ENCODE data around the gene CREB3L4.

DNA sequence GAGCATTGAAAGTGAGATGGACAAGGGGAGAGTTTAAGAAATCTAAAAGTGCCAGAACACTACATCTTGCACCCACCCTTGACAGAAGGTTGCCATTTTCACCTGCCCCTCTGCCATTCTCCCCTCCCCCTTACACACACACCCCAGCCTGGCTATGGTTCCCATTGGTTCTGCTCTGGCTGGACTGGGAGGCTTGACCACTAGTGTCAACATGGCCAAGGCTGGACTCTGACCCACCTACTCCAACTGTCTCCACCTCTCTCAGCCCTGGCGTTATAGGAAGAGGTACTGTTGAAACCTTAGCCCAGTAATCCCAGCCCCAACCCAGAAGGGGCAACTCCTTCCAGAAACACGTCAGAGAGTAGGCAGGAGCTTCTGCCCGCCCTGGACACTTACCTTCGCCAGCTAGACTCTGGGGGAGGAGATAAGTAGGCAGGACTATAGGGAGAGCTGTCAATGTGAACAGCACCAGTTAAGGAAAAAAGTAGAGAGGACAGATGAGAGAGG lies 13.8 kb upstream of the CREB3L4 start:
- TF ChIP-seq, protein P1, sequence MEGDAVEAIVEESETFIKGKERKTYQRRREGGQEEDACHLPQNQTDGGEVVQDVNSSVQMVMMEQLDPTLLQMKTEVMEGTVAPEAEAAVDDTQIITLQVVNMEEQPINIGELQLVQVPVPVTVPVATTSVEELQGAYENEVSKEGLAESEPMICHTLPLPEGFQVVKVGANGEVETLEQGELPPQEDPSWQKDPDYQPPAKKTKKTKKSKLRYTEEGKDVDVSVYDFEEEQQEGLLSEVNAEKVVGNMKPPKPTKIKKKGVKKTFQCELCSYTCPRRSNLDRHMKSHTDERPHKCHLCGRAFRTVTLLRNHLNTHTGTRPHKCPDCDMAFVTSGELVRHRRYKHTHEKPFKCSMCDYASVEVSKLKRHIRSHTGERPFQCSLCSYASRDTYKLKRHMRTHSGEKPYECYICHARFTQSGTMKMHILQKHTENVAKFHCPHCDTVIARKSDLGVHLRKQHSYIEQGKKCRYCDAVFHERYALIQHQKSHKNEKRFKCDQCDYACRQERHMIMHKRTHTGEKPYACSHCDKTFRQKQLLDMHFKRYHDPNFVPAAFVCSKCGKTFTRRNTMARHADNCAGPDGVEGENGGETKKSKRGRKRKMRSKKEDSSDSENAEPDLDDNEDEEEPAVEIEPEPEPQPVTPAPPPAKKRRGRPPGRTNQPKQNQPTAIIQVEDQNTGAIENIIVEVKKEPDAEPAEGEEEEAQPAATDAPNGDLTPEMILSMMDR (IDR thresholded peaks at IDR 0.05): no peak
- TF ChIP-seq POLR2AphosphoS5 (IDR thresholded peaks at IDR 0.05; ENCODE audit: low read depth, low read length) (no peak), TCF7L2 (IDR thresholded peaks at IDR 0.05; ENCODE audit: low read depth, low read length) (no peak)

Measured in Panc1 (cell line).